SK-N-MC (cell line): ENCODE data around the gene USP22.

Source experiments
- EZH2 ChIP-seq: fragments of 200-600 bp; sonication (generic); IDR thresholded peaks from one replicate; pipeline ENCODE4 v1.6.1; 2017; ENCODE audit warnings: antibody characterized with exemption
- POLR2AphosphoS5 ChIP-seq: IDR thresholded peaks from 2 replicates; pipeline ENCODE4 v1.6.1; 2012; ENCODE audit warnings: mild to moderate bottlenecking, low read depth, low read length, borderline replicate concordance

GRCh38 chr17:21036361-21036881 is 6.4 kb downstream of the USP22 start:
- TF ChIP-seq EZH2 (no peak), POLR2AphosphoS5 (no peak)
